HCT116 (cell line): ENCODE data around the gene ATP12A. TPM values are rescaled to one million over a fixed set of nuclear protein-coding genes. Genes with fewer than 3 reads are reported as not detected.

Experiments
- ATAC-seq: fragments of 200-7000 bp; cut with Tn5 transposase; 2 replicates; pipeline ENCODE4 v1.9.1; 2020; ENCODE audit warnings: mild to moderate bottlenecking, moderate library complexity
- BruUV-seq: library from RNA; stranded (reverse); fragments of 400-500 nt; replicated peaks from 2 replicates; lab custom pipeline; 2021; lab: Mats Ljungman, UMichigan
- CTCF ChIA-PET: fragments of 300-600 bp; sonication (Branson Sonifier 250); formaldehyde crosslinking; loops from one replicate; lab custom pipeline; 2021; ENCODE audit warnings: antibody characterized with exemption; lab: Charles Lee
- POLR2A ChIA-PET: fragments of 300-600, 350-600 bp; sonication (Branson Sonifier 250); formaldehyde crosslinking; loops from one replicate; lab custom pipeline; 2021; ENCODE audit warnings: antibody characterized with exemption; lab: Charles Lee
- RAD21 ChIA-PET, 2 experiments: fragments of 300-600 bp; sonication (Branson Sonifier 250); formaldehyde crosslinking; loops; one replicate each; lab custom pipeline; 2023; ENCODE audit warnings: low total read pairs in 2 of 2; ENCODE audit not compliant: uncharacterized antibody in 2 of 2, unreplicated experiment in 2 of 2, low non-redundant PET in 1 of 2; lab: Charles Lee
- DNase-seq: peaks from one replicate; pipeline ENCODE4 v3.0.0-alpha.2; 2010; ENCODE audit warnings: low read depth, low spot score
- H2AFZ ChIP-seq: fragments of 200-600 bp; shearing (Covaris generic), sonication (generic); 2 replicates; pipeline ENCODE4 v1.6.1; 2017; ENCODE audit warnings: low read depth, mixed run types, mixed read lengths, antibody characterized with exemption, low read length; ENCODE audit not compliant: poor library complexity, severe bottlenecking
- H3K27ac ChIP-seq: 2 replicates; pipeline ENCODE4 v1.5.1; 2012; ENCODE audit warnings: low read depth, low read length
- H3K27me3 ChIP-seq: fragments of 200-600 bp; sonication (generic); 2 replicates; pipeline ENCODE4 v1.6.1; 2016; ENCODE audit warnings: mixed run types, low read length, mixed read lengths; ENCODE audit not compliant: insufficient read depth
- H3K36me3 ChIP-seq, 2 experiments: fragments of 200-500 bp in 1 of 2; fragments of 200-600 bp in 1 of 2; sonication (Bioruptor generic) in 1 of 2; sonication (generic) in 1 of 2; 2 replicates each; pipeline versions ENCODE4 v1.5.1 to v1.6.1; 2014 to 2016; ENCODE audit warnings: low read length in 2 of 2, inconsistent platforms in 1 of 2, mixed read lengths in 1 of 2, mixed run types in 1 of 2; ENCODE audit not compliant: insufficient read depth in 2 of 2, control insufficient read depth in 1 of 2
- H3K4me1 ChIP-seq, 2 experiments: fragments of 200-600 bp in 1 of 2; sonication (generic) in 1 of 2; 2 replicates each; pipeline versions ENCODE4 v1.5.1 to v1.6.1; 2012 to 2017; ENCODE audit warnings: low read length in 2 of 2, inconsistent platforms in 1 of 2, mild to moderate bottlenecking in 1 of 2, mixed read lengths in 1 of 2, mixed run types in 1 of 2, moderate library complexity in 1 of 2; ENCODE audit not compliant: insufficient read depth in 2 of 2, control insufficient read depth in 1 of 2
- H3K4me2 ChIP-seq: fragments of 200-600 bp; sonication (generic); 2 replicates; pipeline ENCODE4 v1.6.1; 2017; ENCODE audit warnings: mixed run types, low read length, mixed read lengths
- H3K4me3 ChIP-seq, 2 experiments: fragments of 200-600 bp in 1 of 2; sonication (generic) in 1 of 2; replicated peaks in 1 of 2; 2 replicates each; pipeline ENCODE4 v1.5.1; 2011 to 2016; ENCODE audit warnings: low read length in 2 of 2, control low read depth in 1 of 2, low read depth in 1 of 2, mild to moderate bottlenecking in 1 of 2, mixed read lengths in 1 of 2, mixed run types in 1 of 2
- H3K79me2 ChIP-seq: fragments of 200-600 bp; sonication (generic); 2 replicates; pipeline ENCODE4 v1.6.1; 2017; ENCODE audit warnings: mild to moderate bottlenecking, mixed run types, low read length, moderate library complexity, mixed read lengths; ENCODE audit not compliant: insufficient read depth
- H3K9ac ChIP-seq: fragments of 200-600 bp; sonication (generic); 2 replicates; pipeline ENCODE4 v1.6.1; 2016; ENCODE audit warnings: low read length, mixed read lengths
- H3K9me2 ChIP-seq: fragments of 200-600 bp; sonication (generic), shearing (Covaris generic); 2 replicates; pipeline ENCODE4 v1.6.1; 2017; ENCODE audit warnings: mixed run types, mild to moderate bottlenecking, moderate library complexity; ENCODE audit not compliant: insufficient read depth
- H3K9me3 ChIP-seq, 2 experiments: fragments of 200-500 bp in 1 of 2; fragments of 200-600 bp in 1 of 2; sonication (Bioruptor generic) in 1 of 2; sonication (generic) in 1 of 2; 2 replicates each; pipeline ENCODE4 v1.6.1; 2014 to 2017; ENCODE audit warnings: low read length in 2 of 2, mixed read lengths in 2 of 2, inconsistent platforms in 1 of 2, low read depth in 1 of 2, mild to moderate bottlenecking in 1 of 2, mixed run types in 1 of 2, moderate library complexity in 1 of 2; ENCODE audit not compliant: control insufficient read depth in 1 of 2, insufficient read depth in 1 of 2
- H4K20me1 ChIP-seq: fragments of 200-600 bp; sonication (generic), shearing (Covaris generic); 2 replicates; pipeline ENCODE4 v1.6.1; 2017; ENCODE audit warnings: mixed run types, mild to moderate bottlenecking, moderate library complexity; ENCODE audit not compliant: insufficient read depth
- CBX3 ChIP-seq: IDR thresholded peaks from 2 replicates; pipeline ENCODE4 v1.6.1; 2012; ENCODE audit warnings: low read depth
- EGR1 ChIP-seq: IDR thresholded peaks from 2 replicates; pipeline ENCODE4 v1.6.1; 2012; ENCODE audit warnings: low read depth
- ELF1 ChIP-seq: IDR thresholded peaks from 2 replicates; pipeline ENCODE4 v1.6.1; 2012; ENCODE audit warnings: low read depth, borderline replicate concordance
- EZH2phosphoT487 ChIP-seq: fragments of 200-600 bp; IDR thresholded peaks from 2 replicates; pipeline ENCODE4 v1.6.1; 2018; ENCODE audit warnings: antibody characterized with exemption, borderline replicate concordance
- FOSL1 ChIP-seq: IDR thresholded peaks from 2 replicates; pipeline ENCODE4 v1.6.1; 2012; ENCODE audit warnings: low read depth
- JUND ChIP-seq: IDR thresholded peaks from 2 replicates; pipeline ENCODE4 v1.6.1; 2012
- POLR2A ChIP-seq: IDR thresholded peaks from 2 replicates; pipeline ENCODE4 v1.7.0; 2011; ENCODE audit warnings: borderline replicate concordance; ENCODE audit not compliant: insufficient read depth, insufficient read length; ENCODE audit errors: extremely low read depth
- POLR2AphosphoS5 ChIP-seq: IDR thresholded peaks from 2 replicates; pipeline ENCODE4 v1.6.1; 2011; ENCODE audit warnings: mild to moderate bottlenecking, low read depth, low read length, moderate library complexity
- RAD21 ChIP-seq: IDR thresholded peaks from 2 replicates; pipeline ENCODE4 v1.6.1; 2012; ENCODE audit warnings: low read depth, mild to moderate bottlenecking
- SIN3A ChIP-seq: IDR thresholded peaks from 2 replicates; pipeline ENCODE4 v1.6.1; 2012; ENCODE audit warnings: low read depth
- SP1 ChIP-seq: IDR thresholded peaks from 2 replicates; pipeline ENCODE4 v1.6.1; 2012; ENCODE audit warnings: low read depth
- SRF ChIP-seq: IDR thresholded peaks from 2 replicates; pipeline ENCODE4 v1.6.1; 2012; ENCODE audit warnings: low read depth
- TCF7L2 ChIP-seq: IDR thresholded peaks from 2 replicates; pipeline ENCODE4 v1.7.0; 2011; ENCODE audit warnings: borderline replicate concordance, inconsistent platforms; ENCODE audit not compliant: insufficient read depth, insufficient read length; ENCODE audit errors: extremely low read depth
- YY1 ChIP-seq: IDR thresholded peaks from 2 replicates; pipeline ENCODE4 v1.6.1; 2011; ENCODE audit warnings: low read length, low read depth, moderate library complexity, mild to moderate bottlenecking; ENCODE audit not compliant: insufficient replicate concordance; ENCODE audit errors: extremely low read depth
- ZFX ChIP-seq: fragments of 450-650 bp; IDR thresholded peaks from 2 replicates; pipeline ENCODE4 v1.6.1; 2017
- intact Hi-C: fragments of 100-400 bp; cut with micrococcal nuclease; formaldehyde crosslinking; loops from 2 replicates; pipeline ENCODE4 v1.10.0; 2022
- total RNA-seq: library from RNA; stranded (reverse); gene quantifications from one replicate; pipeline ENCODE4 v1.2.1, GENCODE V29; 2021; ENCODE audit not compliant: unreplicated experiment
- TF ChIP-seq, protein P1 (sequence below), 3 experiments: fragments of 200-600 bp in 1 of 3; sonication (generic) in 1 of 3; IDR thresholded peaks in 2 of 3; conservative IDR thresholded peaks in 1 of 3; 2 replicates each; pipeline ENCODE4 v1.5.1; 2012 to 2017; ENCODE audit warnings: low read depth in 2 of 3, low read length in 2 of 3, antibody characterized with exemption in 1 of 3, borderline replicate concordance in 1 of 3, control low read depth in 1 of 3, mild to moderate bottlenecking in 1 of 3, mixed read lengths in 1 of 3, mixed run types in 1 of 3, moderate library complexity in 1 of 3; ENCODE audit not compliant: insufficient read depth in 1 of 3
- TF ChIP-seq, protein P2 (sequence below): IDR thresholded peaks from 2 replicates; pipeline ENCODE4 v1.6.1; 2012
- TF ChIP-seq, protein P3 (sequence below): IDR thresholded peaks from 2 replicates; pipeline ENCODE4 v1.6.1; 2012
- TF ChIP-seq, protein P4 (sequence below): IDR thresholded peaks from 2 replicates; pipeline ENCODE4 v1.6.1; 2011; ENCODE audit warnings: mild to moderate bottlenecking, low read length, moderate library complexity; ENCODE audit not compliant: insufficient replicate concordance; ENCODE audit errors: extremely low read depth
- TF ChIP-seq, protein P5 (sequence below): IDR thresholded peaks from 2 replicates; pipeline ENCODE4 v1.6.1; 2012; ENCODE audit warnings: low read depth

ATP12A gene
- total RNA-seq, 1 experiment from 2014 or later, result 0.30 TPM

DNA sequence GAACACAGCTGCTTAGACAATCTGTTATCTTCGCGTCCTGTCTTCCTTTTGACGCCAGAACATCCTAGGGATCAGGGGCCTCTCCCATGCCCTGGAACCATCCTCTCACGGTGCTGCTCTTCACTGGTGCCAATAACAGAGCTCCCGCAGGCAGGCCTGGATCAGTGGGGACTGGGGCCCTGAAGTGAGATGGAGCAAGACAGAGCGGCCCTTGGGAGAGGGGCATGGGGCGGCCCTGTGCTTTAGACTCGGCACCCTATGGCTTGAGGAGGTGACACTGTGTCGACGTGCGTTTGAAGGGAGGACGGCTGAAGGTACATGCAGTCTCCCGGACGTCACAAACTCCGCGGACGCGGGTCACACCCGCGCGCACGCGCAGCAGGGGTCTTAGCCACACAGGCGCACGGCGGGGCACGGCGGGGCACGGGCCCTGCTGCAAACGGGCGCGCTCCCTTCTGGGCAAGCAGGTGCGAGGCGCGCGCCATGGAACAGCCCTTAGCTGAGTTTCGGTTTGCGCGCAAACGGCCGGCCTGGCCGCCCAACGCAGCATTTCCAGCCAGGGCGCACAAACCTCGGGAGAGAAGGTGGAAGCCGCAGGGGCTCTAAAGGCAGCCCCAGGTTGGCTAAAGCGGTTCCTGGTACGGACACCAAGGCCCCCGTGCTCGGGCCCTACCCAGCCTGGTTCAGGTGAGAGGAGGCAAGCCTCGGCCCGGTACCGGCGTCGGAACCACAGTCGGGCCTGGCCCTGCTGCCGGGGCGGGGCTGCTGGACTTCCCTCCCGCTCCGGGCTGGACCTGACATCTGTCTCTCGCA lies 67.2 kb downstream of the ATP12A start:
- CTCF ChIA-PET, result no interaction called here
- Histone ChIP-seq H3K27ac (no peak overlapping the region), H3K79me2 (no peaks in the 10 kb centered on the region), H3K4me2 (no peak overlapping the region), H3K9me2 (no peaks in the 10 kb centered on the region), H3K36me3 (no peaks in the 10 kb centered on the region), H3K4me3 (no peak overlapping the region), H3K9me3 (no peaks in the 10 kb centered on the region), H3K9ac (no peak overlapping the region), H2AFZ (no peak overlapping the region), H4K20me1 (no peaks in the 10 kb centered on the region), H3K4me1 (no peaks in the 10 kb centered on the region), H3K27me3 (no peaks in the 10 kb centered on the region)
- POLR2A ChIA-PET, result no interaction called here
- no peak for DNase-seq
- no peak for ATAC-seq
- intact Hi-C loops, result no loop called here
- no TSS peak for BruUV-seq
- TF ChIP-seq EZH2phosphoT487, result no peak
- TF ChIP-seq POLR2AphosphoS5, result no peak
- TF ChIP-seq, protein P1, sequence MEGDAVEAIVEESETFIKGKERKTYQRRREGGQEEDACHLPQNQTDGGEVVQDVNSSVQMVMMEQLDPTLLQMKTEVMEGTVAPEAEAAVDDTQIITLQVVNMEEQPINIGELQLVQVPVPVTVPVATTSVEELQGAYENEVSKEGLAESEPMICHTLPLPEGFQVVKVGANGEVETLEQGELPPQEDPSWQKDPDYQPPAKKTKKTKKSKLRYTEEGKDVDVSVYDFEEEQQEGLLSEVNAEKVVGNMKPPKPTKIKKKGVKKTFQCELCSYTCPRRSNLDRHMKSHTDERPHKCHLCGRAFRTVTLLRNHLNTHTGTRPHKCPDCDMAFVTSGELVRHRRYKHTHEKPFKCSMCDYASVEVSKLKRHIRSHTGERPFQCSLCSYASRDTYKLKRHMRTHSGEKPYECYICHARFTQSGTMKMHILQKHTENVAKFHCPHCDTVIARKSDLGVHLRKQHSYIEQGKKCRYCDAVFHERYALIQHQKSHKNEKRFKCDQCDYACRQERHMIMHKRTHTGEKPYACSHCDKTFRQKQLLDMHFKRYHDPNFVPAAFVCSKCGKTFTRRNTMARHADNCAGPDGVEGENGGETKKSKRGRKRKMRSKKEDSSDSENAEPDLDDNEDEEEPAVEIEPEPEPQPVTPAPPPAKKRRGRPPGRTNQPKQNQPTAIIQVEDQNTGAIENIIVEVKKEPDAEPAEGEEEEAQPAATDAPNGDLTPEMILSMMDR (IDR thresholded peaks at IDR 0.05 in 2 of 3, conservative IDR thresholded peaks at IDR 0.05 in 1 of 3; ENCODE audit: borderline replicate concordance in 1 of 3, insufficient read depth in 1 of 3, low read depth in 2 of 3, low read length in 2 of 3), result no peak
- TF ChIP-seq, protein P2, sequence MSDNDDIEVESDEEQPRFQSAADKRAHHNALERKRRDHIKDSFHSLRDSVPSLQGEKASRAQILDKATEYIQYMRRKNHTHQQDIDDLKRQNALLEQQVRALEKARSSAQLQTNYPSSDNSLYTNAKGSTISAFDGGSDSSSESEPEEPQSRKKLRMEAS, result no peak
- TF ChIP-seq ZFX, result no peak
- TF ChIP-seq SIN3A, result no peak
- no peak for TF ChIP-seq EGR1
- TF ChIP-seq POLR2A, result no peak
- TF ChIP-seq FOSL1, result no peak
- TF ChIP-seq YY1, result no peak
- no peak for TF ChIP-seq CBX3
- TF ChIP-seq, protein P3, sequence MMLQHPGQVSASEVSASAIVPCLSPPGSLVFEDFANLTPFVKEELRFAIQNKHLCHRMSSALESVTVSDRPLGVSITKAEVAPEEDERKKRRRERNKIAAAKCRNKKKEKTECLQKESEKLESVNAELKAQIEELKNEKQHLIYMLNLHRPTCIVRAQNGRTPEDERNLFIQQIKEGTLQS, result no peak
- TF ChIP-seq, protein P4, sequence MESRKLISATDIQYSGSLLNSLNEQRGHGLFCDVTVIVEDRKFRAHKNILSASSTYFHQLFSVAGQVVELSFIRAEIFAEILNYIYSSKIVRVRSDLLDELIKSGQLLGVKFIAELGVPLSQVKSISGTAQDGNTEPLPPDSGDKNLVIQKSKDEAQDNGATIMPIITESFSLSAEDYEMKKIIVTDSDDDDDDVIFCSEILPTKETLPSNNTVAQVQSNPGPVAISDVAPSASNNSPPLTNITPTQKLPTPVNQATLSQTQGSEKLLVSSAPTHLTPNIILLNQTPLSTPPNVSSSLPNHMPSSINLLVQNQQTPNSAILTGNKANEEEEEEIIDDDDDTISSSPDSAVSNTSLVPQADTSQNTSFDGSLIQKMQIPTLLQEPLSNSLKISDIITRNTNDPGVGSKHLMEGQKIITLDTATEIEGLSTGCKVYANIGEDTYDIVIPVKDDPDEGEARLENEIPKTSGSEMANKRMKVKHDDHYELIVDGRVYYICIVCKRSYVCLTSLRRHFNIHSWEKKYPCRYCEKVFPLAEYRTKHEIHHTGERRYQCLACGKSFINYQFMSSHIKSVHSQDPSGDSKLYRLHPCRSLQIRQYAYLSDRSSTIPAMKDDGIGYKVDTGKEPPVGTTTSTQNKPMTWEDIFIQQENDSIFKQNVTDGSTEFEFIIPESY, result no peak
- TF ChIP-seq ELF1, result no peak
- no peak for TF ChIP-seq JUND
- no peak for TF ChIP-seq RAD21
- no peak for TF ChIP-seq SP1
- TF ChIP-seq TCF7L2, result no peak
- TF ChIP-seq, protein P5, sequence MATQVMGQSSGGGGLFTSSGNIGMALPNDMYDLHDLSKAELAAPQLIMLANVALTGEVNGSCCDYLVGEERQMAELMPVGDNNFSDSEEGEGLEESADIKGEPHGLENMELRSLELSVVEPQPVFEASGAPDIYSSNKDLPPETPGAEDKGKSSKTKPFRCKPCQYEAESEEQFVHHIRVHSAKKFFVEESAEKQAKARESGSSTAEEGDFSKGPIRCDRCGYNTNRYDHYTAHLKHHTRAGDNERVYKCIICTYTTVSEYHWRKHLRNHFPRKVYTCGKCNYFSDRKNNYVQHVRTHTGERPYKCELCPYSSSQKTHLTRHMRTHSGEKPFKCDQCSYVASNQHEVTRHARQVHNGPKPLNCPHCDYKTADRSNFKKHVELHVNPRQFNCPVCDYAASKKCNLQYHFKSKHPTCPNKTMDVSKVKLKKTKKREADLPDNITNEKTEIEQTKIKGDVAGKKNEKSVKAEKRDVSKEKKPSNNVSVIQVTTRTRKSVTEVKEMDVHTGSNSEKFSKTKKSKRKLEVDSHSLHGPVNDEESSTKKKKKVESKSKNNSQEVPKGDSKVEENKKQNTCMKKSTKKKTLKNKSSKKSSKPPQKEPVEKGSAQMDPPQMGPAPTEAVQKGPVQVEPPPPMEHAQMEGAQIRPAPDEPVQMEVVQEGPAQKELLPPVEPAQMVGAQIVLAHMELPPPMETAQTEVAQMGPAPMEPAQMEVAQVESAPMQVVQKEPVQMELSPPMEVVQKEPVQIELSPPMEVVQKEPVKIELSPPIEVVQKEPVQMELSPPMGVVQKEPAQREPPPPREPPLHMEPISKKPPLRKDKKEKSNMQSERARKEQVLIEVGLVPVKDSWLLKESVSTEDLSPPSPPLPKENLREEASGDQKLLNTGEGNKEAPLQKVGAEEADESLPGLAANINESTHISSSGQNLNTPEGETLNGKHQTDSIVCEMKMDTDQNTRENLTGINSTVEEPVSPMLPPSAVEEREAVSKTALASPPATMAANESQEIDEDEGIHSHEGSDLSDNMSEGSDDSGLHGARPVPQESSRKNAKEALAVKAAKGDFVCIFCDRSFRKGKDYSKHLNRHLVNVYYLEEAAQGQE, result no peak
- TF ChIP-seq SRF, result no peak
- RAD21 ChIA-PET, result no interaction called here
